ENCODE results near the gene DGLUCY.
"Not testable (repeated sequence)": the region's sequence is repeated elsewhere in the genome, so short reads cannot be mapped to it uniquely, and the experiment has no call there.

Gene DGLUCY

GRCh38 chr14:91218014-91218413, 104.1 kb downstream of the DGLUCY start:
- DNase-seq, result no peak

GRCh38 chr14:91219517-91220389, 105.9 kb downstream of the DGLUCY start:
- no peak for DNase-seq

GRCh38 chr14:91220581-91221000, 106.7 kb downstream of the DGLUCY start:
- no peak for DNase-seq

- DNase-seq, result no peak
Measured at GRCh38 chr14:91221270-91221669, 107.4 kb downstream of the DGLUCY start.

GRCh38 chr14:91223028-91223783, 109.3 kb downstream of the DGLUCY start:
- DNase-seq, result no peak

GRCh38 chr14:91225025-91225424, 111.2 kb downstream of the DGLUCY start:
- no peak for DNase-seq

GRCh38 chr14:91226360-91226759, 112.5 kb downstream of the DGLUCY start:
- not testable (repeated sequence) for DNase-seq

GRCh38 chr14:91227183-91227628, 113.3 kb downstream of the DGLUCY start:
- DNase-seq, result no peak

- peak; percentile 75 for DNase-seq
Measured at GRCh38 chr14:91228112-91229004, 114.5 kb downstream of the DGLUCY start.

- no peak for DNase-seq
Measured at GRCh38 chr14:91229005-91229382, 115.1 kb downstream of the DGLUCY start.

- no peak for DNase-seq
Measured at GRCh38 chr14:91229743-91230200, 115.9 kb downstream of the DGLUCY start.

GRCh38 chr14:91230397-91231035, 116.6 kb downstream of the DGLUCY start:
- DNase-seq, result no peak

GRCh38 chr14:91231446-91231845, 117.6 kb downstream of the DGLUCY start:
- DNase-seq, result no peak

GRCh38 chr14:91232052-91232451, 118.2 kb downstream of the DGLUCY start:
- no peak for DNase-seq

- DNase-seq, result no peak
Measured at GRCh38 chr14:91232603-91233002, 118.7 kb downstream of the DGLUCY start.

GRCh38 chr14:91233936-91234790, 120.3 kb downstream of the DGLUCY start:
- DNase-seq, result no peak

- no peak for DNase-seq
Measured at GRCh38 chr14:91234791-91235114, 120.9 kb downstream of the DGLUCY start.

- no peak for DNase-seq
Measured at GRCh38 chr14:91235841-91236240, 122.0 kb downstream of the DGLUCY start.

GRCh38 chr14:91237219-91237618, 123.3 kb downstream of the DGLUCY start:
- DNase-seq, result no peak

GRCh38 chr14:91238085-91238484, 124.2 kb downstream of the DGLUCY start:
- DNase-seq, result no peak

- DNase-seq, result no peak
Measured at GRCh38 chr14:91238661-91239060, 124.8 kb downstream of the DGLUCY start.

All from stimulated activated CD4-positive, alpha-beta T cell treated with anti-CD3 and anti-CD28 coated beads, Interleukin-12 subunit alpha, Interleukin-12 subunit beta, amount 100 ng/mL, for 4 hours (primary cell).